Fibroblast of skin of scalp (primary cell): ENCODE measurements around the gene DAZL.

Source experiments
- DNase-seq: peaks from one replicate; pipeline ENCODE4 v3.0.0-alpha.2; 2013

The DAZL gene

DNA sequence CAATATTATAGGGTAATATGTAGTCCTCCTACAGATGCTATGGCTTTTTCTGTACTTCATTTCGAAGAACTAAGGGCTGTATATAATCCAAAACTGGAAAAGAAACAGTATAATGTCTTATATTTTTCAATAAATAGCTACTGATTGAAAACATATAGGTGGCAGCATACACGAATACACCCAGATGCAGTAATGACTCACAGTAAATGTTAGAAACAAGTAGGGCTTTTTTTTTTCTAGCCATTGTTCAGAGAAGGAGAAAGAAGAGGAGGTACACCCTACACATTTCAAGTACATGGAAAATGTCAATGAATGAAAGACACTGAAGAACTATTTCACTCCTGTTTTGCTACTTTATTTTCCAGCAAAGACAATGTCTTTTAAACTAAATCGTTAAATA is 9.4 kb downstream of the DAZL start:
- no peak for DNase-seq

DNA sequence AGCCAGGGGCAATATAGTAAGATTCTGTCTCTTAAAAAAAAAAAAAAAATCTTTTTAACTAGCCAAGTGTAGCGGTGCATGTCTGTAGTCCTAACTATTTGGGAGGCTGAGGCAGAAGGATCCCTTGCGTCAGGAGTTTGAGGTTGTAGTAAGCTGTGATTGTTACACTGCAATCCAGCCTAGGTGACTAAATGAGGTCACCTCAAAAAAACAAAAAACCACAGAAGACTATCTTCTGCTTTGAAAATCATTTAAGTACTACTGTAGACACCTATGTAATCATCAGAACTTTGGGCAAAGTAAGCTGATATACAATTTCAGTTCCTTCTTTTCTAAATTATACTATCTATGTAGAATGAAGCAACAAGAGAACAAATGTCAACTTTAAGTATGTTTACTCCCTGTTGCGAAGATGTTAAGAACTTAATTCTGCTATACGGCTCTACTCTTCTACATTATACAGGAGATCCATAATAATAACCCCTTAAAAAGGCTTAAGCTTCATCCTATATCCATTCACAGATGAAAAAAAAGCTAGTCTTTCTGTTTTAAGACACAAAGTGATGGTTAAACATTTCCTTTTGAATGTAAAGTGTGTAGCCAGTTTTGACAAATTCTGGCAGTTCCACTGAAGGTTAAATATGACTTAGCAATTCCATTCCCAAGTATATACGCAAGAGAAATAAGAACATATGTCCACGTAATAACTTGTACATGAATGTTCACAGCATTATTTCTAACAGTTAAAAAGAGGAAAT is 15.2 kb downstream of the DAZL start:
- DNase-seq: no peak

DNA sequence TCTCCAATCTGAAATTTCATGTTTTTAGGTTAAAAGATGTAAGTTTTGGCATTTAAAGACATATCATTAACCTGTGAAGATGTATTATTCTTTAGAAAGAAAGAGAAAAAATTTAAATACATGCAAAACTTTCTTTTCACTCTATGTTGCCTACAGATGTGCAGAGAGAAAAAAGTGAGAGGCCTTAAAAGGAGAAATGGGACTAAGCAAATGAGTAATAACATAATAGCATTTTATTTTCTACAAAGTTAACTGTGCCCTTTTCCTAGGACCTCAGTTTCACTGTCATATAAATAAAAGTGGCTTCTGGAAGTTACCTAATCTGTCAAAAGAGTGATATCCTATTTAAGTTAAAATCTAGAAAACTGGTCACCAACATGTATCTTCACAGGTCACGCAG is 16.1 kb downstream of the DAZL start:
- no peak for DNase-seq

DNA sequence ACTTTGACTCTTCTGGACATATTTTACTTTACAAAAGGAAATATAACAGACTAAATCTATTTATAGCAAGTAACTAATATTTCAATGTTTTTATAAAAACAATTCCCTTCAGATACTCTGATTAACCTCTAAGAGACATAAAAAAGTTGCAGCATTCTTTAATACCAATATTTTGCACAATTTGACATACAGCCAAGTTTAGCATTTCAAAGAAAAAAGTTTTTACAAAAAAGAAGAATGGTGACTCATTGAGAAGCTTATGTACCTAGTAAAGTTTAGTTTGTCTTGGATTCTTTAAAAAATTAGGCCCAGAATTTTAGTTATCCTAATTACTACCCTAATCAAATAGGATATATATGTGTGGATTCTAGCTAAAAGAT is 17.6 kb downstream of the DAZL start:
- peak; percentile 58 for DNase-seq

DNA sequence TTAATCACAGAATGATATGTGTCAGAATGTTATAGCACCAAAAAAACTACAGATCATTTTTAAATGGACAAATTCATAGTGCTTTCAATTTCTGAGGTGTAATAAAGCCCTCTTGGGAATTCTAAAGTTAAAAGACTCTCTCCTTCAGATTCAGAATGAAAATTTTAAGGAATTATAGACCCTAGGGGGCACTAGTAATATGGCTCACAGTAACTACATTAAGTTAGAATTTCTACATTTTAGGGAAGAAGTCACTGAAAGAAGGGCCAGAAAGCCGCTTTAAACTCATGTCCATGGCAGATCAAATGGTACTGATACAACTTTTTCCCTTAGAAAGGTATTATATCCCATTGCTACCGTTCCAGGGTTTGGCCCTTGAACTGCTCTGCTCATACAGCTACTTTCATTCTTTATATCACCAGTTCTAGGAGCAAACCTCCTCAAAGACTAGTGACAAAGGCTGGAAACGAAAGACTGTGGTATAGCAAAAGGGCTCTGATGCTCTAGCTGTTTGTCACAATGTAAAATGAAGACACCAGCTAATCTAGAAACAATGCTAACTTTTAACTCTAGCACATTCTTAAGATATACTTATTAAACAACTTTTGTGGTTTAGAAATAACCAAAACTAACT is 18.1 kb downstream of the DAZL start:
- peak; percentile 42 for DNase-seq

DNA sequence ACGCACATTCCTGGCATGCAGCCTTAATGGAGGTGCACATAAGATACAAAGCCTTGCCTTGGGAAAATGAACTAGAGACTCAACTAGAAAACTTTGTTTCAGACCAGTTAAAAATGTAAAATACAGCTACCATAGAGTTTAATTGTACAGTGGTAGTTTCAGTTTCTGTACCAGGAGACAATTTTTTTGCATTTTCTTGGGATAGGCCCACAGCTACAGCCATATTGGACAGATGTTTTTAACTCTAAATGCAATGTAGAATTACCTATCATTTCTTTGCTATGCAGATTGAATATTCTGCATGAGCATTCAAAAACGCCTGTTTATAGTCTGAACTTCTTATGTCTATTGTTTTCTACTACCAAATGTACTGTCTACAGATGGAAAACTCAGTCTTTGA is 20.3 kb downstream of the DAZL start:
- DNase-seq: no peak

DNA sequence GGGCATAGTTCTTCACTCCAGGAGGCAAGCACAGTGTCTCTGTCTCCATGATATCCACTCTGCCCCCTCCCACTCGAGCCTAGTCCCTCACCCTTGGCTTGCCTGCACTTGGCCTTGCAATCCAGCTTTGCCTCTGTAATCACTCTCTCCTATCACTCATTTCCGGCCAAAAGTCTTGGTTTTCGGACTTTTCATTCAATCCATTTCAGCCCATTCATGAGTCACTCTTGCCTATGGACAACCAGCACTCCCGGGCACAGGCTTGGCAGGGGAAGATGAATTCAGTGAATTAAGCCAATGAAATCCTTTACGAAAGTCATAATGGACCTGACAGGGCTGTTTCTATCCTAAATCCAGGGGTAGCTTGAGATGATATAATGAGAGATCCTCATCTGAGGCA is 21.7 kb downstream of the DAZL start:
- DNase-seq: no peak

DNA sequence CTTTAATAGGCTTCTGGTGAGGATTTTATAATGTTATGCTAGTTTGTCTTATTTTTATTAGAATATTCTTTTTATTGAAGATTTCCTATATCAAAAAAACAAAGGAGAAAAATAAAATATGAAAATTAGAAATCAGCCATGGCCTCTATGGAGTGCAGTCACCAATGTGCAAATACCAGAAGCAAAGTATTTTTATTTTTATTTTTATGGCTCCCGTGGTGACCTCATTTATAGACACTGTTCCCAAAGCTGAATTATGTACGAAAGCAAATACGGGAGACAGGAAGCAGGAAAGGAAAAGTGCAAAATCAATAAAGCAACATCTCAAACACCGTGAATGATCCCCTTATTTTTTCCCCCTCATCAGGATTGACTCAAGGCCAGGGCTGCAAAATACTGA is 35.1 kb downstream of the DAZL start:
- DNase-seq: no peak

DNA sequence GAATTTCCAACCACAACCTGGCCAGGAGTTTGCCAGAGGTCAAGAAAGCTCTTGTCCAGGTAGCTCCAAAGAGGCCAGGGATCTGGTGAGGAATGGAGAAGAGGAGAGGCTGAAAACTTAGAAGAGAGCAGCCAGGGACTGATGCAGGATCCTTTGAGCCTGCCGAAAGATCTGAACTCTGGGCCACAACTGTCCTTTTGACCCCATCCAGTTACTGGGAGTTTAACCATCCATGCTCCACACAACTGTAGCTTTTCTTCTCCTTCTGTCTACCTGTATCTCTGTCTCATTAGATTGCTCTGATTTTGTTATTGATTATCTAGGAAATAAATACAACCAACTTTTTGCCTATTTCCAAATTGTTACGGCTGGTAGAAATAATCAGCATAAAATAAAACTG is 36.7 kb downstream of the DAZL start:
- DNase-seq: no peak

DNA sequence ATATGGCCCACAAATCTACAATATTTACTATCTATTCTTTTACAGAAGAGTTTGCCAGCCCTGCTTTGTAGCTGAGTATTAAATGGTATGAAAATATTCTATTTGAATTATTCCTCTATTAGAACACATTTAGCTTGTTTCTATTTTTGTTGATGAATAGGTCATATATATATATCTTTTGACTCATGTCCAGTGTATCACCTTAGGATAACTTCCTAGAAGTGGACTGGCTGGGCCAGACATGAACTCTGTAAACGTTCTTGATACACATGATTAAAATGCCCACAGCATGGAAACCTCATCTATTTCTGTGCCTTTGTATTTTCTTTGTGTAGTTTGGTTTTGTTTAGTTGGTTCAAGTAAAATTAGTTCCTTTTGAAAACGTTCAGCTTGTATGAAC is 37.1 kb downstream of the DAZL start:
- no peak for DNase-seq

DNA sequence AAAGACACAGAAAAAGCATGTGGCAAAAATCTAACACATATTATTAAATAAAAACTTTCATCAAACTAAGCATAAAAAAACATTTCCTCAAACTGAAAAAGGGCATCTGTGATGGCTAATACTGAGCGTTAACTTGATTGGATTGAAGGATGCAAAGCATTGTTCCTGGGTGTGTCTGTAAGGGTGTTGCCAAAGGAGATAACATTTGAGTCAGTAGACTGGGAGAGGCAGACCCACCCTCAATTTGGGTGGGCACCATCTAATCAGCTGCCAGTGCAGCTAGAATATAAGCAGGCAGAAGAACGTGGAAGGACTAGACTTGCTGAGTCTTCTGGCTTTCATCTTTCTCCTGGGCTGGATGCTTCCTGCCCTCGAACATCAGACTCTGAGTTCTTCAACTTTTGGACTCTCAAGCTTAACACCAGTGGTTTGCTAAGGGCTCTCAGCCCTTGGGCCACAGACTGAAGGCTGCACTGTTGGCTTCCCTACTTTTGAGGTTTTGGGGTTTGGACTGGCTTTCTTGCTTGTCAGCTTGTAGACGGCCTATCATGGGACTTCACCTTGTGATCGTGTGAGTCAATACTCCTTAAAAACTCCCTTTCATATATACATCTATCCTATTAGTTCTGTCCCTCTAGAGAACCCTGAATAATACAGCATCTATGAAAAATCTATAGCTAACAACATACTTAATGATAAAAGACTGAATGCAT is 45.4 kb downstream of the DAZL start:
- DNase-seq: no peak

DNA sequence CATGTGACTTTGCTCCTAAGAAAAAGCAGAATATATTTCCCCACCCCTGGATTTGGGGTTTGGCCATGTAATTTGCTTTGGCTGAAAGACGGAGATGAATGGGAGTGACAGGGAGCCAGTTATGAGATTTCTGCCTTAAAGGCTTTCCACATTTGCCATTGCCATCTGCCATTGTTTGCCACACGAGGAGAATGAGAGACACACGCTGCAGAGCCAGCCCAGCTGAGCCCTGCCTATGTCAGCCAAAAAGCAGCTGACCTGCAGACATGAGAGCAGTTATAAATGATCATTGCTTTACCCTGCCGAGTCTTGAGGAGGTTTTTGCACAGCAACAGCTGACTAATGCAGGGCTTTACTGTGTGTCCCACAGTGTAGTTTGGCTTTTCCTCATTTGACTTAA is 51.1 kb downstream of the DAZL start:
- no peak for DNase-seq

DNA sequence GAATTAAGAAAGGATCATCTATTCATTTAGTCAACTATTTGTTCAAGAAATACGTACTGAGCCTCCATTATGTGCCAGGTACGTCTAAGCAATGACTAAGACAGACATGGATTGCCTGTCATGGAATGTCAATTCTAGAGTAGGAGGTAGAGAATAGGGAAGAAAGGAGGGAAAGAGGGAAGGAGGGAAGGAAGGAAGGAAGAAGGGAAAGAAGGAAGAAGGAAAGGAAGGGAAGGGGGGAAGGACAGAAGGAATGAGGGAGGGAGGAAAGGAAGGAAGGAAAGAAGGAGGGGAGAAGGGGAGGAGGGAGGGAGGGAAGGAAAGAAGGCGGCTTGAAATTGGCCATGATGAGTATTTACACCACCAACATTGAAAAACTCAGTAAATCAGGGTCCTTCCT is 52.5 kb downstream of the DAZL start:
- no peak for DNase-seq

DNA sequence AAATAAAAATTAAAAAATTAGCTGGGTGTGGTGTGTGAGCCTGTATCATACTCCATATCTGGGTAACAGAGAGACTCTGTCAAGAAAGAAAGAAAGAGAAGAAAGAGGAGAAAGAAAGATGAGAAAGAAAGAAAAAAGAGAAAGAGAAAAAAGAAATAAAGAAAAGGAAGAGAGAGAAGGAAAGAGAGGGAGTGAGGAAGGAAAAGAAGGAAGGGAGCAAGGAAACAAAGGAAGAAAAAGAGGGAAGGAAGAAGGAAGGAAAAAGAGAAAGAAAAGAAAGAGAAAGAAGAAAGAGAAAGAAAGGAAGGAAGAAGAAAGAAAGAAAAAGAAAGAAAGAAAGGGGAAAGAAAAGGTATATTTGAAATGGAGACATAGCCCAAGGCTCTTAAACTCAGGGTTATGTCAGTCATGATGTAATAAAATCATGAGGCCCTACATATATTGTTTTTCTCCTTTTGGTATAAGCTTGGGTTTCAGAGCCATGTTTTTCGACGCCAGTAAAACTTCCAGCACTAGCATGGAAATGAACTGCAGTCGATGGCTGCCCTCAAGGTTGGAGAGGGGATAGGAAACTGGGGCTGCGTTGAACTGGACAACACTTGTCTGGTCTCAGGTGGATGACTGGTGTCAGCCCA is 53.8 kb downstream of the DAZL start:
- DNase-seq: no peak

DNA sequence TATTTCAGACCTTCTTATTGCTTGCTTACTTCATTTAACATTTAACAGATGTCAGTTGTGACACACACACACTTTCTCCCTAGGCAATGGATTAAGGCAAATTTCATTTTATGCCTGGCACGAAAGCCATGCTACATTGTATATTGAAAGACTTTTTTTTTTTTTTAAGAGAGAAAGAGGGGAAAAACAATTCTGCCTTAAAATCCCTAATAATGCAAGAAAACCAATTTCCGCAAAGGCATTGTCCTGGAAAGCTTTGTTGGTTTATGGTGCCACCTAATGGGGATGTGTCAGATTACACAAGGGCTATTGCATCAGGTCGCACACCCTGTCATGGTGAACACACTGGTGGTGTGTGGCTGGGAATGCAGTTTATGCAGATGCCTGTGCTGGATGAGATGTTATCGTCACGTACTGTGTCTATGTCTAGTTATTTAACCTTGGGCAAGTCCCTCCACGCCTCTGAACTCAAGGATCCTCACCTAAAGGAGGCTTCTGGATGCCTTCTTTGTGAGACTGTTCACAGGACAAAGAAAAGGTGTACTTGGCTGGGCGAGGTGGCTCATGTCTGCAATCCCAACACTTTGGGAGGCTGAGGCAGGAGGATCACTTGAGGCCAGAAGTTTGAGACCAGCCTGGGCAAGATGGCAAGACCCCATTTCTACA is 54.4 kb downstream of the DAZL start:
- DNase-seq: peak; percentile 91

DNA sequence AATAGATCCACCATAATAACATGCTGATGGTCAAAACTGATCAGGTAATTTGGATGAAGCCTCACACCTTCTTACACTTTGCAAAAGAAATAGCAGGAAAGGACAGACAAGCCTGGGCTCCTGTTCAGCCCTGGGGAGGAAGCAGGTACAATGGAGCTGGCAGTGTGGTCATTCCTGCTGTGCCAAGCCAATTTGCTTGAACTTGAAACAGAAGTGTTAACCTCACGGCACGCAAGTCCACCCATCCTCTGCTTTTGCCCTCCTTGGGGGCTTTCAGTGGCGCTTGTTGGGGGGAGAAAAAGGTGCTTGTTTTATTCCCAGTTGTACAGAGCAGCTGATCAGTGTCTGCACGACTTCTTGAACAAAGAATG is 54.9 kb downstream of the DAZL start:
- DNase-seq: no peak

DNA sequence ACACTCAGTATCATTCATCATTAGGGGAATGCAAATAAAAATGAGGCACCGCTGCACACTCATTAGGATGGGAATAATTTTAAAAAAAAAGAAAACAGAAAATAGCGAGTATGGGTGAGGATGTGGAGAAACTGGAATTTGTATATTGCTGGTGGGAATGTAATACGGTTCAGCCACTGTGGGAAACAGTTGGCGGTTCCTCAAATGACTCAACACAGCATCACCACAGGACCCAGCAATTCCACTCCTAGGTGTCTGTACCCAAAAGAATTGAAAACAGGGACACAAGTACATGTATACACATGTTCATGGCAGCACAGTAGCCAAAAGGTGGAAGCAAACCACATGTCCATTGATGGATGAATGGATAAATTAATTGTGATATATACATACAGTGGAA is 56.5 kb downstream of the DAZL start:
- peak; percentile 77 for DNase-seq

DNA sequence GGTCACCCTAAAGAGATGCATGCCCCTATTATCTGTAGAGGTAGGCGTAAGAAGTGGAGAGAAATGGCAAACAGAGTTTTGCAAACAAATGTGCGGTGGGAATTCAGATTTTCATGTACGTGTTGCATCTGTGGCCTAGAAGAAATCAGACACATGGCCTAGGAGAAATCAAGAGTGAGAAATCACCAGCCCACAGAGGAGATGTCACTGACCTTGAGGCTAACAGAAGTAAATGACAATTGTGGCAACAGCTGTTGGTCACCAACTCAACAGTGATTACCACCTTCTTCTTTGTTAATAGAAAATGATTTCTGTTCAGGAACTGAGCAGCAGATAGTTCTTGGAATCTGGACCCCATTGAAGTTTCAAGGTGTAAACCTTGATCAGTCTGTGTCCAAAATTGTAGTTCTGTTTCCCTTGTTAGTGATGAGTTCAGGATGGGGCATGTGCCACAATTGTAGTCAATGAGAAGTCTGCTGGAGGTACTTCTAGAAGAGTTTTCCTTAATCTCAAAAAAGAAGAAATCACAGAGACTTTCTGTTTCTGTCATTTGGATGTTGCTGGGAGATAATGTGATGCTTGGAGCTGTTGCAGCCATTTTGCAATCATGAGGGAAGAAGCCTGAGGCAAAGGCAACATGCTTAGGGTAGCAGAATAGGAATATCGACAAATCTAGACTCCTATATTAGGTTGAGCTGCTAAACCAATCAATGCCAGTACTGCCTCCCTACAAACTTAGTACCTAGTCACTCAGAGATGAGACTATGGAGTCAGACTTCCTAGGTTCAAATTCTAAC is 57.5 kb downstream of the DAZL start:
- DNase-seq: no peak

DNA sequence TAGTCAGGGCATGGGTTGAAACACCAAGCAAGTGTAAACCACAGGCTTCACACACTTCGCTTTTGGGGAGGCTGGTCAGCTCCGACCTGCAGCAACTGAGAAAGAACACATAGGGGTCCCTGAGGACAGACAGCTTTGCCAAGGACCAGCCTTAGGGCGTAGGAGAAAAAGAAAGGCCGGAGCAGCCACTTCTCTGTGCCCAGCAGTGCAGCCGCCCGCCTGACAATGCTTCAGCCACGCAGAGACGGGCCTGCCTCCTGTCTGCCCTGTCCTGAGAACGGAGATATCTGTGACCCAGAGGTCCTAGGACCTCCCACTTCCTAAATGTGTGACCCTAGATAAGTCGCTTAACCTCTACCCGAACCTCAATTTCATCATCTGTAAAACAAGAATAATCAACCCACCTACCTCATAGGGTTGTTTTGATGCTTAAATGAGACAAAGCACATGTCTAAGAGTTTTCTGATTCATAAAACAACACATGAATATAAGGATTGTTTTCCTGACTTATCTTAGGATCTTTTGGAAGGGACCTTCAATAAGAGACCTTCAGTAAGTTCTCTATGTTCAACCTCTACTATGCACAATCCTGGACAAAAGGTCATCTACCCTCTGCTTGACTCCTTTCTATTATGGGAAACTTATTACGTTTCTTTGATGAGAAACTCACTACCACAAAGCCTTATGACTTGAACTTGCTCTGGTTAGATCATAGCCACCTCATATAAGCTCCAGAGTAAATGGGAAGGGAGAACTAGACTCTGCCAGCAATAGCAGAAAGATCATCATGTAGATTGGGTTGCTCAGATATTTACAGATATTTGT is 58.8 kb downstream of the DAZL start:
- DNase-seq: no peak

DNA sequence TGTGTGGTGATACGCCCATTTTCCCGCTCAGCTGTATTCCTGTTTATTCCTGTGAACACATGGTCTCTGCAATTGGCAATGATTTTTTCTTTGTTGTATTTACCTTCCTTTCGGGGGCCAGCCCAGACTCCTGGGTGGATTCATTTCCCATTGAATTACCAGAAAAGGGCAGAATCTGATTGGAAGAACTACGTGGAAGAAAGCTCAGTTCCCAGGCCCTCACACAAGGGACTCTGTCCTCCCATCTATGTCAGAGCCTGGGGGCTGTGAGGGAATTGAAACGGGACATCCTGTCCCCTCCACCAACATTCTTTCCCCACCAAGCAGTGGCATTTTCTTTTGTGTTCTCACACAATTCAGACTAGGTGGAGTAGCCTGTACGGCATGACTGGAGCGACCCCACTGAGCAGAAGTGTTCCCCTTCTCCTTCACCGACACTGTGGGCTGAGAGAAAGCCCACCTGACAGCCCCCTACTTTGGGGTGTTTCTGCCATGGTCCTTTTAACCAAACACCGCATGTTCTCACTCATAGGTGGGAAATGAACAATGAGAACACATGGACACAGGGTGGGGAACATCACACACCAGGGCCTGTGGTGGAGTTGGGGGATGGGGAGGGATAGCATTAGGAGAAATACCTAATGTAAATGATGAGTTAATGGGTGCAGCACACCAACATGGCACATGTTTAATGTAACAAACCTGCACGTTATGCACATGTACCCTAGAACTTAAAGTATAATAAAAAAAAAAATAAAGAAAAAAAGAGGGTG is 59.6 kb downstream of the DAZL start:
- no peak for DNase-seq
